ENCODE measurements around the gene GJB5.

Gene GJB5

GRCh38 chr1:34794790-34795180 is 39.9 kb downstream of the GJB5 start:
- DNase-seq (ENCODE audit: low read depth): no peak

- no peak for DNase-seq (ENCODE audit: low read depth)
Measured at GRCh38 chr1:34795916-34796315, 41.1 kb downstream of the GJB5 start.

GRCh38 chr1:34796990-34797389 is 42.1 kb downstream of the GJB5 start:
- DNase-seq (ENCODE audit: low read depth): no peak

GRCh38 chr1:34800214-34800613 is 45.4 kb downstream of the GJB5 start:
- no peak for DNase-seq (ENCODE audit: low read depth)

- DNase-seq (ENCODE audit: low read depth): no peak
Measured at GRCh38 chr1:34803770-34804169, 48.9 kb downstream of the GJB5 start.

- no peak for DNase-seq (ENCODE audit: low read depth)
Measured at GRCh38 chr1:34806396-34806795, 51.5 kb downstream of the GJB5 start.

Data from stimulated activated CD8-positive, alpha-beta memory T cell treated with anti-CD3 and anti-CD28 coated beads, Interleukin-12 subunit alpha, Interleukin-12 subunit beta, amount 100 ng/mL, for 1 hour (primary cell).